CD4-positive, alpha-beta T cell (primary cell): Measurements from ENCODE around the gene TMEM51. TPM values are rescaled to one million over a fixed set of nuclear protein-coding genes. Genes with fewer than 3 reads are reported as not detected.

Experiments used
- ATAC-seq: fragments of 200-7000 bp; cut with Tn5 transposase; one replicate; pipeline ENCODE4 v1.10.0; 2022; ENCODE audit warnings: mild to moderate bottlenecking; ENCODE audit not compliant: poor library complexity
- CTCF ChIA-PET: fragments of 350-600 bp; sonication (Branson Sonifier 250); formaldehyde crosslinking; loops from one replicate; lab custom pipeline; 2021; ENCODE audit warnings: antibody characterized with exemption, inconsistent platforms; lab: Charles Lee
- POLR2A ChIA-PET: fragments of 350-600 bp; sonication (Branson Sonifier 250); formaldehyde crosslinking; loops from one replicate; lab custom pipeline; 2021; ENCODE audit warnings: antibody characterized with exemption, inconsistent platforms; lab: Charles Lee
- DNase-seq, 14 experiments: peaks; one replicate each; pipeline ENCODE4 v3.0.0-alpha.2; 2013 to 2020; ENCODE audit warnings: mixed read lengths in 2 of 14
- H3K27ac ChIP-seq, 2 donors: one replicate each; pipeline versions ENCODE4 v1.5.1 to v1.7.0; 2013; ENCODE audit warnings: low read length in 2 of 2, low read depth in 1 of 2, mild to moderate bottlenecking in 1 of 2
- H3K27me3 ChIP-seq, 2 experiments: 1 replicate in 1 of 2; 2 replicates in 1 of 2; pipeline versions ENCODE4 v1.6.1 to v1.7.0; 2013; ENCODE audit warnings: low read length in 2 of 2, control low read depth in 1 of 2, mild to moderate bottlenecking in 1 of 2, moderate library complexity in 1 of 2; ENCODE audit not compliant: insufficient read depth in 2 of 2, control insufficient read depth in 1 of 2
- H3K36me3 ChIP-seq: one replicate; pipeline ENCODE4 v1.6.1; 2013; ENCODE audit warnings: low read length, control low read depth; ENCODE audit not compliant: insufficient read depth
- H3K4me1 ChIP-seq: one replicate; pipeline ENCODE4 v1.6.1; 2013; ENCODE audit warnings: low read length, control low read depth; ENCODE audit not compliant: insufficient read depth
- H3K4me3 ChIP-seq: one replicate; pipeline ENCODE4 v1.5.1; 2013; ENCODE audit warnings: mild to moderate bottlenecking, low read length, moderate library complexity
- H3K9me3 ChIP-seq, 2 experiments: 1 replicate in 1 of 2; 2 replicates in 1 of 2; pipeline versions ENCODE4 v1.6.1 to v1.7.0; 2013; ENCODE audit warnings: low read length in 2 of 2, mild to moderate bottlenecking in 2 of 2, control low read depth in 1 of 2, moderate library complexity in 1 of 2; ENCODE audit not compliant: control insufficient read depth in 1 of 2, insufficient read depth in 1 of 2
- H3K27ac Mint-ChIP-seq: one replicate; pipeline ENCODE4 v1.8.0; 2020; ENCODE audit warnings: mixed read lengths
- H3K27me3 Mint-ChIP-seq: one replicate; pipeline ENCODE4 v1.8.0; 2021; ENCODE audit warnings: mixed read lengths
- H3K36me3 Mint-ChIP-seq: one replicate; pipeline ENCODE4 v1.8.0; 2021; ENCODE audit warnings: low read depth, mixed read lengths
- H3K4me1 Mint-ChIP-seq: one replicate; pipeline ENCODE4 v1.8.0; 2021; ENCODE audit warnings: low read depth, mixed read lengths
- H3K4me3 Mint-ChIP-seq: one replicate; pipeline ENCODE4 v1.8.0; 2020; ENCODE audit warnings: mild to moderate bottlenecking, mixed read lengths
- H3K9me3 Mint-ChIP-seq: one replicate; pipeline ENCODE4 v1.8.0; 2020; ENCODE audit warnings: mixed read lengths
- CTCF ChIP-seq: fragments of 200-600 bp; IDR thresholded peaks from one replicate; pipeline ENCODE4 v1.8.0; 2022; ENCODE audit warnings: antibody characterized with exemption, mild to moderate bottlenecking
- intact Hi-C, 2 experiments: fragments of 100-400 bp; cut with DNase I in 1 of 2; cut with micrococcal nuclease in 1 of 2; formaldehyde crosslinking; loops; one replicate each; pipeline versions ENCODE4 v1.15.1 to v1.9.0; 2023 to 2025; cut with DNase I, micrococcal nuclease
- total RNA-seq, 174 experiments: library from RNA in 2 of 174; stranded (reverse) in 2 of 174; gene quantifications; one replicate each; pipeline ENCODE4 v1.2.3 and lab custom pipeline; 2021 to 2026

Gene TMEM51
- total RNA-seq, 2 experiments from 2014 or later = not detected

- no peaks in the 10 kb centered on the region for H3K27me3 ChIP-seq
- no peaks in the 10 kb centered on the region for H3K9me3 ChIP-seq
- no peaks in the 10 kb centered on the region for H3K4me1 ChIP-seq
- no peaks in the 10 kb centered on the region for H3K4me1 Mint-ChIP-seq
- CTCF ChIA-PET = no interaction called here
- no peaks in the 10 kb centered on the region for H3K36me3 Mint-ChIP-seq
- H3K9me3 Mint-ChIP-seq = no peaks in the 10 kb centered on the region
- POLR2A ChIA-PET = no interaction called here
- H3K36me3 ChIP-seq = no peaks in the 10 kb centered on the region
- H3K27ac ChIP-seq = no peak overlapping the region
- H3K4me3 ChIP-seq = no peak overlapping the region
- peaks cover 33% of the 10 kb centered on the region for H3K27me3 Mint-ChIP-seq
- no peak for TF ChIP-seq CTCF
- ATAC-seq = no peak
- intact Hi-C loops = no loop called here
- DNase-seq = no peak
- no peak overlapping the region for H3K27ac Mint-ChIP-seq
- no peak overlapping the region for H3K4me3 Mint-ChIP-seq
Observed at GRCh38 chr1:15186073-15186845, 32.7 kb downstream of the TMEM51 start.

GRCh38 chr1:15186846-15187151 is 33.3 kb downstream of the TMEM51 start:
- Histone ChIP-seq H3K27ac (no peak overlapping the region), H3K9me3 (no peaks in the 10 kb centered on the region), H3K36me3 (no peaks in the 10 kb centered on the region), H3K4me3 (no peak overlapping the region), H3K4me1 (no peaks in the 10 kb centered on the region), H3K27me3 (no peaks in the 10 kb centered on the region)
- Mint-ChIP-seq H3K36me3 (no peaks in the 10 kb centered on the region), H3K27me3 (peaks cover 36% of the 10 kb centered on the region), H3K27ac (no peak overlapping the region), H3K4me1 (no peaks in the 10 kb centered on the region), H3K4me3 (no peak overlapping the region), H3K9me3 (no peaks in the 10 kb centered on the region)
- TF ChIP-seq CTCF = no peak
- intact Hi-C loops = no loop called here
- ChIA-PET POLR2A (no interaction called here), CTCF (no interaction called here)
- ATAC-seq (no peak), DNase-seq (no peak)

GRCh38 chr1:15187175-15188129 is 33.9 kb downstream of the TMEM51 start:
- Histone ChIP-seq H3K4me1 (no peaks in the 10 kb centered on the region), H3K9me3 (no peaks in the 10 kb centered on the region), H3K4me3 (no peak overlapping the region), H3K27ac (no peak overlapping the region), H3K27me3 (no peaks in the 10 kb centered on the region), H3K36me3 (no peaks in the 10 kb centered on the region)
- no peak for ATAC-seq
- CTCF ChIA-PET = no interaction called here
- no peak overlapping the region for H3K4me3 Mint-ChIP-seq
- H3K27ac Mint-ChIP-seq = no peak overlapping the region
- POLR2A ChIA-PET = no interaction called here
- intact Hi-C loops = no loop called here
- peaks cover 38% of the 10 kb centered on the region for H3K27me3 Mint-ChIP-seq
- H3K36me3 Mint-ChIP-seq = no peaks in the 10 kb centered on the region
- no peaks in the 10 kb centered on the region for H3K4me1 Mint-ChIP-seq
- H3K9me3 Mint-ChIP-seq = no peaks in the 10 kb centered on the region
- TF ChIP-seq CTCF = no peak
- no peak for DNase-seq
